Measurements from ENCODE around the gene SPOCK3.
"Not testable (repeated sequence)": the region's sequence is repeated elsewhere in the genome, so short reads cannot be mapped to it uniquely, and the experiment has no call there.

The SPOCK3 gene

GRCh38 chr4:166887457-166887856 lies 346.8 kb downstream of the SPOCK3 start:
- in situ Hi-C loops (cut with MboI; ENCODE audit: low pct_unique_long_range_greater_than_20kb, low sequenced_read_pairs, unreplicated experiment), result no loop called here
- no peak for DNase-seq (ENCODE audit: low spot score)
- no peak for TF ChIP-seq CTCF (IDR thresholded peaks at IDR 0.05; ENCODE audit: extremely low read depth, insufficient read depth, missing control alignments)

GRCh38 chr4:166886718-166887117 lies 347.6 kb downstream of the SPOCK3 start:
- in situ Hi-C loops (cut with MboI; ENCODE audit: low pct_unique_long_range_greater_than_20kb, low sequenced_read_pairs, unreplicated experiment), result no loop called here
- TF ChIP-seq CTCF (IDR thresholded peaks at IDR 0.05; ENCODE audit: extremely low read depth, insufficient read depth, missing control alignments), result no peak
- DNase-seq (ENCODE audit: low spot score), result no peak

- in situ Hi-C loops (cut with MboI; ENCODE audit: low pct_unique_long_range_greater_than_20kb, low sequenced_read_pairs, unreplicated experiment), result no loop called here
- no peak for TF ChIP-seq CTCF (IDR thresholded peaks at IDR 0.05; ENCODE audit: extremely low read depth, insufficient read depth, missing control alignments)
- no peak for DNase-seq (ENCODE audit: low spot score)
Observed at GRCh38 chr4:166882221-166882620, 352.1 kb downstream of the SPOCK3 start.

GRCh38 chr4:166875821-166876220 lies 358.5 kb downstream of the SPOCK3 start:
- no peak for TF ChIP-seq CTCF (IDR thresholded peaks at IDR 0.05; ENCODE audit: extremely low read depth, insufficient read depth, missing control alignments)
- DNase-seq (ENCODE audit: low spot score), result no peak
- in situ Hi-C loops (cut with MboI; ENCODE audit: low pct_unique_long_range_greater_than_20kb, low sequenced_read_pairs, unreplicated experiment), result no loop called here

GRCh38 chr4:166862032-166862431 lies 372.3 kb downstream of the SPOCK3 start:
- in situ Hi-C loops (cut with MboI; ENCODE audit: low pct_unique_long_range_greater_than_20kb, low sequenced_read_pairs, unreplicated experiment), result no loop called here
- no peak for TF ChIP-seq CTCF (IDR thresholded peaks at IDR 0.05; ENCODE audit: extremely low read depth, insufficient read depth, missing control alignments)
- DNase-seq (ENCODE audit: low spot score), result no peak

- DNase-seq (ENCODE audit: low spot score); in situ Hi-C loops (cut with MboI; ENCODE audit: low pct_unique_long_range_greater_than_20kb, low sequenced_read_pairs, unreplicated experiment): not testable (repeated sequence)
Observed at GRCh38 chr4:166850398-166850797, 383.9 kb downstream of the SPOCK3 start.

- DNase-seq (ENCODE audit: low spot score), result peak; percentile 33
- in situ Hi-C loops (cut with MboI; ENCODE audit: low pct_unique_long_range_greater_than_20kb, low sequenced_read_pairs, unreplicated experiment), result no loop called here
- TF ChIP-seq CTCF (IDR thresholded peaks at IDR 0.05; ENCODE audit: extremely low read depth, insufficient read depth, missing control alignments), result no peak
Observed at GRCh38 chr4:166846939-166847338, 387.4 kb downstream of the SPOCK3 start.
